Measurements from ENCODE around the gene INO80E. TPM values are rescaled to one million over a fixed set of nuclear protein-coding genes. Genes with fewer than 3 reads are reported as not detected.
"Not testable (repeated sequence)": the region's sequence is repeated elsewhere in the genome, so short reads cannot be mapped to it uniquely, and the experiment has no call there.

INO80E gene
- total RNA-seq, 1 donor from 2014 or later, result 98.2 TPM

- intact Hi-C loops (cut with micrococcal nuclease), result no loop called here
Measured at GRCh38 chr16:30027588-30028437, 31.8 kb downstream of the INO80E start.

GRCh38 chr16:30028438-30029076, 32.5 kb downstream of the INO80E start:
- intact Hi-C loops (cut with micrococcal nuclease), result no loop called here

GRCh38 chr16:30030011-30030685, 34.1 kb downstream of the INO80E start:
- intact Hi-C loops (cut with micrococcal nuclease), result no loop called here

GRCh38 chr16:30030841-30031413, 34.9 kb downstream of the INO80E start, which contains the start of gene TLCD3B:
TSS of gene TLCD3B (minus strand) at chr16:30031271. CDS start at chr16:30030527, 744 bp downstream.
- intact Hi-C loops (cut with micrococcal nuclease), result no loop called here

- intact Hi-C loops (cut with micrococcal nuclease), result no loop called here
Measured at GRCh38 chr16:30031477-30031918, 35.5 kb downstream of the INO80E start.

GRCh38 chr16:30032083-30032819, 36.2 kb downstream of the INO80E start:
- intact Hi-C loops (cut with micrococcal nuclease), result no loop called here

GRCh38 chr16:30033270-30033669, 37.2 kb downstream of the INO80E start:
- intact Hi-C loops (cut with micrococcal nuclease), result no loop called here

GRCh38 chr16:30040221-30040620, 44.2 kb downstream of the INO80E start:
- intact Hi-C loops (cut with micrococcal nuclease), result no loop called here

- intact Hi-C loops (cut with micrococcal nuclease), result not testable (repeated sequence)
Measured at GRCh38 chr16:30040690-30041089, 44.6 kb downstream of the INO80E start.

GRCh38 chr16:30041841-30042240, 45.8 kb downstream of the INO80E start:
- intact Hi-C loops (cut with micrococcal nuclease), result no loop called here

GRCh38 chr16:30046178-30046577, 50.1 kb downstream of the INO80E start:
- intact Hi-C loops (cut with micrococcal nuclease), result no loop called here

- intact Hi-C loops (cut with micrococcal nuclease), result no loop called here
Measured at GRCh38 chr16:30046588-30046987, 50.5 kb downstream of the INO80E start.

- intact Hi-C loops (cut with micrococcal nuclease), result no loop called here
Measured at GRCh38 chr16:30049871-30050270, 53.8 kb downstream of the INO80E start.

- intact Hi-C loops (cut with micrococcal nuclease), result no loop called here
Measured at GRCh38 chr16:30051518-30051917, 55.5 kb downstream of the INO80E start.

- intact Hi-C loops (cut with micrococcal nuclease), result loop anchor here (1.0 to 2.0 kb wide), 3 partner anchors 12 to 126 kb away; partner anchors contain the start of genes ALDOA, INO80E and KCTD13
Measured at GRCh38 chr16:30052671-30053372, 56.8 kb downstream of the INO80E start.

- intact Hi-C loops (cut with micrococcal nuclease), result loop anchor here (1.0 to 2.0 kb wide), 3 partner anchors 12 to 127 kb away; partner anchors contain the start of genes ALDOA, INO80E and KCTD13
Measured at GRCh38 chr16:30053376-30054015, 57.5 kb downstream of the INO80E start.

GRCh38 chr16:30054451-30054850, 58.4 kb downstream of the INO80E start:
- intact Hi-C loops (cut with micrococcal nuclease), result no loop called here

GRCh38 chr16:30054959-30055553, 59.0 kb downstream of the INO80E start:
- intact Hi-C loops (cut with micrococcal nuclease), result no loop called here

All from T-helper 1 cell treated with Interleukin-12 subunit alpha and Interleukin-12 subunit beta and Interleukin-4 antibody, amounts not matched to agents 30 ng/mL and 1 ng/mL, for 36 hours (primary cell).